SK-N-MC (cell line): ENCODE results near the gene KMT5B.

ENCODE experiments used
- DNase-seq: peaks from one replicate; pipeline ENCODE4 v3.0.0-alpha.2; 2011; ENCODE audit warnings: low read depth, low spot score
- H3K27ac ChIP-seq: fragments of 200-600 bp; sonication (generic); 2 replicates; pipeline ENCODE4 v1.5.1; 2016; ENCODE audit warnings: mixed run types
- H3K36me3 ChIP-seq: fragments of 200-600 bp; sonication (generic); 2 replicates; pipeline ENCODE4 v1.6.1; 2017; ENCODE audit warnings: antibody characterized with exemption, low read length, mixed read lengths; ENCODE audit not compliant: insufficient read depth
- H3K4me3 ChIP-seq: fragments of 200-600 bp; sonication (generic); 2 replicates; pipeline ENCODE4 v1.5.1; 2016
- H3K9ac ChIP-seq: fragments of 200-600 bp; sonication (generic); 2 replicates; pipeline ENCODE4 v1.8.0; 2017; ENCODE audit warnings: mixed run types, mixed read lengths; ENCODE audit not compliant: insufficient read length
- H3K9me3 ChIP-seq: fragments of 200-600 bp; sonication (generic); 2 replicates; pipeline ENCODE4 v1.6.1; 2017; ENCODE audit warnings: low read depth, mild to moderate bottlenecking, antibody characterized with exemption, low read length, moderate library complexity, mixed read lengths
- EZH2 ChIP-seq: fragments of 200-600 bp; sonication (generic); IDR thresholded peaks from one replicate; pipeline ENCODE4 v1.6.1; 2017; ENCODE audit warnings: antibody characterized with exemption
- FOXP2 ChIP-seq: optimal IDR thresholded peaks from 2 replicates; pipeline ENCODE3; 2011; ENCODE audit warnings: mild to moderate bottlenecking, moderate library complexity; ENCODE audit not compliant: insufficient read depth; ENCODE audit errors: extremely low read length, control extremely low read depth
- POLR2AphosphoS5 ChIP-seq: IDR thresholded peaks from 2 replicates; pipeline ENCODE4 v1.6.1; 2012; ENCODE audit warnings: mild to moderate bottlenecking, low read depth, low read length, borderline replicate concordance

The KMT5B gene

DNA sequence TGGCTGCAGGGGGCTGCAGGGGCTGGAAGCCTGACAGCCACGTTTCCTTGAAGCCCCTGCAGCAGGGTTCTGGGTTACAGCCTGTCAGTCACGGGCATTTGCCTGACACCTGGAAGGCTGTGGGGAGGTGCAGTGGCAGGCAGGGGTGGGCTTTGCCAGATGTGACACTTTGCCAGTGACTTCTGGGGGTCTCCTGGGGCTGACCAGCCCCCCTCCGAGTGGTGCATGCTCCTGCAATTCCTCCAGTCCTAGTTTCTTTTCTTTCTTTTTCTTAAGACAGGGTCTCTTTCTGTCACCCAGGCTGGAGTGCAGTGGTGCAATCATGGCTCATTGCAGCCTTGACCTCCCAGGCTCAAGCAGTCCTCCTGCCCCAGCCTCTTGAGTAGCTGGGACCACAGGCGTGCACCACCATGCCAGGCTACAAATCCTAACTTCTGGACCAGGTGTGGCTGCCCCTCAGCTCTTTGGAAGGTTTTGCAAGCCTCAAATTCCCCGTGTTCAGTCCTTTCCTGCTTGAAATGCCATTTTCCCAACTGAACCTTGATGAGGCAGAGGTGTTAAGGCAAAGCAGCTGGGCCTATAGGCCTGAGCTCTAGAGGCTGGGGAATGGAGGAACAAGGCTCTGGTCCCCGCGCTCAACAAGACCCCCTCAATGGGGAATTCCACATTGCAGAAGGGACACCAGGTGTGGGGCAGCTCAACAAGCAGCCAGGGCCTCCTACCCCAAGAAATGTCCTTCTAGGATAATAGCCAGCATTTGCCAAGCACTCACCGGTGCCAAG lies 71.7 kb downstream of the KMT5B start:
- TF ChIP-seq EZH2, result no peak
- no peak for TF ChIP-seq POLR2AphosphoS5
- TF ChIP-seq FOXP2, result no peak
- Histone ChIP-seq H3K36me3 (no peaks in the 10 kb centered on the region), H3K4me3 (no peak overlapping the region), H3K27ac (no peak overlapping the region), H3K9ac (no peak overlapping the region), H3K9me3 (no peaks in the 10 kb centered on the region)
- no peak for DNase-seq

DNA sequence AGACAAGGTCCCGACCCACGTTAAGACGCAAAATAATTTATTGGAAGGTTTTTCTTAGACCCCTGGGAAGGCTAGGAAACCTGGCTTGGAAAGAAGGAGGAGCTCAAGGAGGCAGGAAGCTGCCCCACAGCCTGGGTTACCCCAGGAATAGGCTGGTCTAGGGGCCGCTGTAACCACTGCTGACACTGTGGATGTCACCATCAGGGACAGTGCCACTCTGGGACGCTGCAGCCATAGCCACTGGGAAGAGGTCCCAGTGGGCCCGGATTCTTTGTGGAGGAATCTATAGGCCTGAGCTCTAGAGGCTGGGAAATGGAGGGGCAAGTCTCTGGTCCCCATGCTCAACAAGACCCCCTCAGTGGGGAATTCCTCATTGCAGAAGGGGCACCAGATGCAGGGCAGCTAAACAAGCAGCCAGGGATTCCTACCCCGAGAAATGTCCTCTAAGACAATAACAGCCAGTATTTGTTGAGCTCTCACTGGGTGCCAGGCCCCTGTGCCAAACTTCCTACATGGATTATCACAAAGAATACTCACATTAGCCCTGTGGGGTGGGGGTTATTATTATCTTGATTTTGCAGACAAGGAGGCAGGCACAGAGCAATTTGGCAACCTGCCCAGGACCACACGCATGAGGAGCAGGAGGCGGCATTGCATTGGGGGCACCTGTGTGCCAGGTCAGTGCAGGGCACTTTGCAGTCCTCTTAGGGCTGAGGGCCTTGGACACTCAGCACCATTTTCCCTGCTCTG lies 72.4 kb downstream of the KMT5B start:
- Histone ChIP-seq H3K9ac (no peak overlapping the region), H3K27ac (no peak overlapping the region), H3K4me3 (no peak overlapping the region), H3K36me3 (no peaks in the 10 kb centered on the region), H3K9me3 (no peaks in the 10 kb centered on the region)
- no peak for DNase-seq
- TF ChIP-seq EZH2, result no peak
- TF ChIP-seq POLR2AphosphoS5, result no peak
- TF ChIP-seq FOXP2, result no peak

DNA sequence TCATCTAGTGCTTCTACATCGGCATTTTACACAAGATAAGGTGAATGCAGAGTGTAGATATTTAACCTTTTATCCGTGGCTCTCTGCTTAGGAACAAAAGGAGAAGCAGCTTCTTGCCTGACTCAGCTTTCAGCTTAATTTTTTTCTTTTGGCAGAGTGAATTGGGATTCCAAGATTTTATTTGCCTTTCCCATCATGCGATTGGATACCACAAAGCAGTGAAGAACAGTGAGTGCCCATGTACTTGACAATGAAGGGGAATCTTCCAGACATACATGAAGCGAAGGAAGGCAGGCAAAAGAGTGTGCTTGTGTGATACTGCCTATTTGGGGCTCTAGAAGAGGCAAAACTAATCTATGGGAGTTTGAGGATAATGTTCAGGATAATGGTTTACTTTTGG lies 74.9 kb downstream of the KMT5B start:
- Histone ChIP-seq H3K9me3 (no peaks in the 10 kb centered on the region), H3K4me3 (no peak overlapping the region), H3K9ac (no peak overlapping the region), H3K27ac (no peak overlapping the region), H3K36me3 (no peaks in the 10 kb centered on the region)
- TF ChIP-seq POLR2AphosphoS5 (no peak), FOXP2 (no peak), EZH2 (no peak)
- DNase-seq, result no peak

DNA sequence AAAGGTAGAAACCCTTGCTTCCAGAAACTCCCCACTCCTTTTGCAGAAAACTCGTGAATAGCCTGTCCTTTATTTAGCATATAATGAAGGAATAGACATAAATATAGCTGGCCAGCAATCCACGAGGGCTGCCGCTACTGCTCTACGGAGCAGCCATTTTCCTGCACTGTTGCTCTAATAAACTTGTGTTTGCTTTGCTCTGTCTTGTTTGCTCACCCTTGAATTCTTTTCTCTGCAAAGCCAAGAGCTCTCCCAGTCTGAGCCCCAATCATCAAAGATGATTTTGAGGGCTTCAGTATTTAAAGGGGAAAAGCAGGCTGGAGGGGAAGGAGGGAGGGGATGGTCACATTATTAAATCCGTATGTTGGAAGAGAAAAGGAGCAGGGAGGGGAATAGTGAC lies 75.3 kb downstream of the KMT5B start:
- no peak overlapping the region; the same call in 1 of the 2 replicates for H3K27ac ChIP-seq
- no peak for TF ChIP-seq FOXP2
- TF ChIP-seq POLR2AphosphoS5, result no peak
- no peaks in the 10 kb centered on the region for H3K9me3 ChIP-seq
- H3K36me3 ChIP-seq, result no peaks in the 10 kb centered on the region
- H3K9ac ChIP-seq, result no peak overlapping the region
- no peak for DNase-seq
- H3K4me3 ChIP-seq, result no peak overlapping the region

DNA sequence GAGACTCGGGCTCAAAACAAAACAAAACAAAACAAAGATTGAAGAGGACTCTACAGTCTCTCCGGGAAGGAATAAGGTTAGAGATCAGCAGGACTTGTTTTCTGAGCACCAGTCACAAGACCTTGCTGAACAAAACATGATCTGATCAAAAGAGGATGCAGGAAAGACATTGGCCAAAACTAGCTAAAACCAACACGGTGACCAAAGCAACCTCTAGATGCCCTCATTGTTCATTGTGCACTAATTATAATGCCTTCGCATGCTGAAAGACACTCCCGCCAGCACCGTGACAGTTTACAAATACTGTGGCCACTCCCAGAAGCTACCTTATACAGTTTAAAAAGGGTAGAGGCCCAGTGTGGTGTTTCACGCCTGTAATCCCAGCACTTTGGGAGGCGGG lies 76.2 kb downstream of the KMT5B start:
- Histone ChIP-seq H3K9me3 (no peaks in the 10 kb centered on the region), H3K4me3 (no peak overlapping the region), H3K36me3 (no peaks in the 10 kb centered on the region), H3K27ac (no peak overlapping the region), H3K9ac (no peak overlapping the region)
- no peak for DNase-seq
- TF ChIP-seq EZH2, result no peak
- no peak for TF ChIP-seq FOXP2
- TF ChIP-seq POLR2AphosphoS5, result no peak

DNA sequence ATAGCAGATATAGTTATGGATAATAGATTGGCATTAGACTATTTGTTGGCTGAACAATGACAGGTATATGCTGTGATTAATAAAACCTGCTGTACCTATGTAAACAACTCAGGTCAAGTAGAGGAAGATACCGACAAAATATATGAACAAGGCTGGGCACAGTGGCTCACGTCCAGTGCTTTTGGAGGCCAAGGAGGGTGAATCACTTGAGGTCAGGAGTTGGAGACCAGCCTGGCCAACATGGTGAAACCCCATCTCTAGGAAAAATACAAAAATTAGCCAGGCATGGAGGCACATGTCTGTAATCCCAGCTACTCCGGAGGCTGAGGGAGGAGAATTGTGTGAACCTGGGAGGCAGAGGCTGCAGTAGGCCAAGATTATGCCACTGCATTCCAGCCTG lies 77.9 kb downstream of the KMT5B start:
- Histone ChIP-seq H3K9ac (no peak overlapping the region), H3K4me3 (no peak overlapping the region), H3K9me3 (no peaks in the 10 kb centered on the region), H3K36me3 (no peaks in the 10 kb centered on the region), H3K27ac (no peak overlapping the region)
- TF ChIP-seq FOXP2 (no peak), EZH2 (no peak), POLR2AphosphoS5 (no peak)
- DNase-seq, result no peak

DNA sequence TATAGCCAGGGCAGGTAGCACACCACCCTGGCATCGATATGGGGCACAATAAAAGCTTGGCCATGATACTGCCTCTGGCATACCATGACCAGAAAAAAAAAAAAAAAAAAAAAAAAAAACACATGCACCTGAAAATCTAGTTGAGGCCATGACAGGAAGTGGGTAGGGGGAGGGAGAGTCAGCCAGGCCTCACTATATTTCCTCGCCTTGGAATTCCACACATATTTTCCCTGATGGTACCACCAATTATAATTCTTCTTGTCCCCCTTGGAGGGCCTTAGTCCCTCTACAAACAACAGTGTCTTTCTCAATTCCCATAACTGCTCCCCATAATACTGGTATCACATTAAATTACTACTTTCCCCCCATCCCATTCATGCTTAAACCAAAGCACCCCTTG lies 79.3 kb downstream of the KMT5B start:
- no peak for DNase-seq
- Histone ChIP-seq H3K9ac (no peak overlapping the region), H3K27ac (no peak overlapping the region), H3K9me3 (no peaks in the 10 kb centered on the region), H3K4me3 (no peak overlapping the region), H3K36me3 (no peaks in the 10 kb centered on the region)
- no peak for TF ChIP-seq POLR2AphosphoS5
- no peak for TF ChIP-seq FOXP2

DNA sequence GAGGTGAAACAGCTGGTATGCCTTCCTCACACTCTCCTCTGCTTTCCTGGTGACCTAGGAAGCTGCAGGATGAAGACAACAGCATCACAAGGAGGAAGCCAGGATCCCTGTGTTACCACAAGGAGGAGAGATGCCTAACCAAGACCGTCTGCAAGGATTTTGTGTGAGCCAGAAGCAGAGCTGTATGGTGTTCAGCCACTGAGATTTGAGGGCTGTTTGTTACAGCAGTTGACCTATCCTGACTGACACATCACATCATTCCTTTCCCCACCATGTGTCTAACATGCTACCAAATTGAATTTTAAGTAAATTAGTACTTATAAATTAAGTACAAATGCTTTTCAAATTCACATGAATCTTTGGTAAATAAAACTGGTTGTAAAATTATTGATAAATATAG lies 83.0 kb downstream of the KMT5B start:
- Histone ChIP-seq H3K9ac (no peak overlapping the region), H3K27ac (no peak overlapping the region), H3K4me3 (no peak overlapping the region), H3K36me3 (no peaks in the 10 kb centered on the region), H3K9me3 (no peaks in the 10 kb centered on the region)
- no peak for TF ChIP-seq EZH2
- no peak for TF ChIP-seq POLR2AphosphoS5
- no peak for TF ChIP-seq FOXP2
- DNase-seq, result no peak

DNA sequence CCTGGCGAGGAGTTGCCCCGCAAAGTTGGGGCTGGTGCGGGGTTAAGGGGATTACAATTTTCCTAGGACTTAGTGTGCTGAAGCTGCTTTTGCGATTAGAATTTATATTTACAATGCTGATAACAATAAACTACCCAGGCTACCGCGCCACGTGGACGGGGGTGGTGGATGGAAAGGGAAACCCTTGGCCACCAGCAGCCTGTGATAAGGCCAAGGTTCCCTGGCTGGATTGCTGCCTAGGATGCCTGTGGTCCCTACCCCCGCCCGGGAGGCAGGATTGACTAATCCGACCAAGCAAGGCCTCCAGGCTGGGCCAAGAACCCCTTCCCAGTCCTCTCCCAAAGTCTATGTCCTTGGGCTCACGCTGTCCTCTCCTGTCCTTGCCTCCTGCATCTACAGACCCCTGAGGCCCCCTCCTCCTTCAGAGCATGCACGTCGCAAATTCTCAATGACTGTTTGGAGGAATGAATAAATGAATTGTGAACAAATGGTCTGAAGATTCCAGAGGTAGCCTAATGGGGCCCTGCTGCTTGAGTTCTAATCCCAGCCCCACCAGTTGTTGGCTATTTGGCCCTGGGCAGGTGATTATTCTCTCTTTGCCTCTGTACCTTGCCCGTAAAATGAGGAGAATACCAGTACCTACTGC lies 84.3 kb downstream of the KMT5B start:
- Histone ChIP-seq H3K9ac (no peak overlapping the region), H3K36me3 (no peaks in the 10 kb centered on the region), H3K27ac (no peak overlapping the region), H3K9me3 (no peaks in the 10 kb centered on the region), H3K4me3 (peak overlapping the region; percentile 77)
- DNase-seq, result no peak
- TF ChIP-seq FOXP2 (no peak), EZH2 (no peak), POLR2AphosphoS5 (no peak)
